Hepatic stellate cell (primary cell): ENCODE data around the gene GDI1.

Experiments used
- DNase-seq: peaks from one replicate; pipeline ENCODE4 v3.0.0; 2011; ENCODE audit warnings: low spot score

Gene GDI1

DNA sequence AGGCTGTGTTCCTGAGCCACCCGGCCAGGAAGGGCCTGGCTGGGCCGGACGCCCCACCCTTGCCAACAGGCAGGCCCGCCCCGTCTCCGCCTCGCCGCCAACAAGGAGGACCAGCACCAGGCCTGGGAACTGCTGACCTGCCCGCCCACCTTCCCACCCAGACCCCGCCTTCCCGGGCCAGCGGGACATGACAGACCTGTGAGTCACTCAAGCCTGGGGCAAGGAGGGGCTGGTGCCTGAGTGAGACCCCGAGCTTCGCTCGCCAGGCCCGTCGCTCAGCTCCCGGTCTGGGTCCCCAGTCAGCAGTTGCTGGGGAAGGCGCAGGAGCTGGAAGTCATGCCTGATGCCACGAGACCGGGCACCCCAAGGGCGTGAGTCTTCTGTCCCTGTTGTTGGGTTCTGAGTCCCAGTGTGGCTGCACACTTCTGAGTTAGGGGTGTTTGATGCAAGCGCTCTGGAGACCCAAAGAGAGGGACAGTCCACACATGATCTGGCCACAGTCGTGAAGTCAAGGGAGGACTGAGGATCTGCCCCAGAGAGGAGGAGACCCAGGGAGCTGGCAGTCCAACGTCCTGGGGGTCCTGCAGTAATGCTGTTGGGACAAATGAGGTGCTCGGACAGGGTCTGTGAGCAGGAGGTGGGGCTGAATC lies 27.6 kb upstream of the GDI1 start, which contains the start of gene DNASE1L1:
Gene DNASE1L1 (minus strand): TSS at position 33 of the 650 bp plus-strand sequence. CDS start 3,686 bp downstream, outside the sequence.
- no peak for DNase-seq

- DNase-seq, result no peak
Observed at GRCh38 chrX:154411981-154412340, 25.0 kb upstream of the GDI1 start.

DNA sequence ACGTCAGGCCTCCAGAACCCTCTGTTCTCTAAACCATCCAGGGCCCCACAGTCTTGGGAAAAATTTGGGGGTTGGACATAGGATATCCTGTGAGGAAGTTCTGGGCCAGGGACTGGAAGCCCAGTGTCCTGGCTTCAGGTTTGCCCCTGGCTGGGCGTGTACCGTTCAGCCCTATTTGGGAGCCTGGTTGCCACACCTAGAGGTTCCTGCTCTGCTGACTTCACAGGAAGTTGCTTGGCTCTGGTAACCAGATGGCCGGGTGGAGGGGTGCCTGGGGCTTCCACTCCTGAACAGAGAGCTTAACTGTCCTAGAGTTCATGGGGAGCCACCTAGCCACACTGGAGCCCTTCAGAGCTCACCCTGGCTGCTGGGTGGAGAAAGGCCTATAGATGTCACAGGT lies 24.5 kb upstream of the GDI1 start:
- no peak for DNase-seq

DNA sequence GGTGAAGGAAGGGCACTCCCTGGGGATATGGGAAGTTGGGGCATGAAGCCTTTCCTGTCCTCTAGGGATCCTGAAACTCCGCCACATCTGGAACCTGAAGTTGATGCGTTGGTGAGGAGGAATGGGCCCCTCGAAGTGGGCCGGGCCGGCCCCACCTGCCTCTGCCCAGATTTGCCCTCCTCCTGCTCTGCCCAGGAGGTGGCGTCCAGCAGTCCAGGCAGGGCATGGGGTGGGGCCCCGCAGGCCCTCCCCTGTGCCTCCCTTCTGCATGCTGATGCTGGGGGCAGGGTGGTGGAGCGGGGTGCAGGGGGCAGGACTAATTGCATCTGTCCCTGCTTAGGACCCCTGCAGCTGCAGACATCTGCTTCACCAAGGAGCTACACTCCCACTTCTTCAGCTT lies 23.8 kb upstream of the GDI1 start:
- DNase-seq, result no peak

GRCh38 chrX:154417157-154417556 lies 19.8 kb upstream of the GDI1 start:
- no peak for DNase-seq

- no peak for DNase-seq
Observed at GRCh38 chrX:154419189-154419588, 17.8 kb upstream of the GDI1 start.

DNA sequence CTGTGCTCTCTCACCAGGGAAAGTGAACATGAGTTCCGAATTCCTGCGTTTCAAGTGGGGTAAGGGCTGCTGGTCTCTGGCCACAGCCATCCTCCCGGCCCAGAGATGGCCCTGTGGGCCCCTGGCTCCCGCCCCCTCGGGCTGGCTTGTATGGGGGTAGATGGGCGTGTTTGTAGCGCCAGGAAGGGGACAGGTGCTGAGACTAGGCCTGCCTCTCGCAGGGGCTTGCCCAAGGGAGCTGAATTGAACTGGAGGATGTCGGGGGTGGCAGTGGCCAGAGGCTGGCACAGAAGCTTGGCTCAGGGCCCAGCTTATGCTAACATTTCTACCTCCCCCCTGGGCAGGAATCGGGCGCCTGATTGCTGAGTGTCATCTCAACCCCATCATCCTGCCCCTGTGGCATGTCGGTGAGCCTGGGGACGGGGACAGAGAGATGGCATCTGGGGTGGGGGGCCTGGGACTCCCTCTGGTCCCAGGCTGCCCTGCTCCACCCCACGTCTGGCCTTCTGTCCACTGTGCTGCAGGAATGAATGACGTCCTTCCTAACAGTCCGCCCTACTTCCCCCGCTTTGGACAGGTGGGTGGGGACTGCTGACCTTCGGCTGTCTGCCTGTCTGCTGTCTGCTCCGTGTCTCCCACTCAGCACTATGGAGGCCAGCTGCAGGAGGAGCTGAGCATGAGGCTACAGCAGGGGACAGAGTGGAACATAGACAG lies 17.1 kb upstream of the GDI1 start:
- no peak for DNase-seq

DNA sequence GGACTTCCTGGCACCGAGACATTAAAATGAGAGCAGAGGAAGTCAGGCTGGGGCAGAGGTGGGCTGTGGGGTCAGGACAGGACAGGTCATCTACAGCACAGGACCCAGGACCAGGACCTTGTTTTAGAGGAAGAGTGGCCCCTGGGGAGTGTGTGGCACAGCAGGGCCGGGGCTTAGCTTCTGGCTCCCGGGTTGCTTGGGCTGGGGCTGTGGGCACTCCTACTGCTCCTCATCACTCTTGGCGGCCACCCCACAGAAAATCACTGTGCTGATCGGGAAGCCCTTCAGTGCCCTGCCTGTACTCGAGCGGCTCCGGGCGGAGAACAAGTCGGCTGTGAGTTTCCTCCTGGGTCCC lies 16.6 kb upstream of the GDI1 start:
- DNase-seq, result no peak

DNA sequence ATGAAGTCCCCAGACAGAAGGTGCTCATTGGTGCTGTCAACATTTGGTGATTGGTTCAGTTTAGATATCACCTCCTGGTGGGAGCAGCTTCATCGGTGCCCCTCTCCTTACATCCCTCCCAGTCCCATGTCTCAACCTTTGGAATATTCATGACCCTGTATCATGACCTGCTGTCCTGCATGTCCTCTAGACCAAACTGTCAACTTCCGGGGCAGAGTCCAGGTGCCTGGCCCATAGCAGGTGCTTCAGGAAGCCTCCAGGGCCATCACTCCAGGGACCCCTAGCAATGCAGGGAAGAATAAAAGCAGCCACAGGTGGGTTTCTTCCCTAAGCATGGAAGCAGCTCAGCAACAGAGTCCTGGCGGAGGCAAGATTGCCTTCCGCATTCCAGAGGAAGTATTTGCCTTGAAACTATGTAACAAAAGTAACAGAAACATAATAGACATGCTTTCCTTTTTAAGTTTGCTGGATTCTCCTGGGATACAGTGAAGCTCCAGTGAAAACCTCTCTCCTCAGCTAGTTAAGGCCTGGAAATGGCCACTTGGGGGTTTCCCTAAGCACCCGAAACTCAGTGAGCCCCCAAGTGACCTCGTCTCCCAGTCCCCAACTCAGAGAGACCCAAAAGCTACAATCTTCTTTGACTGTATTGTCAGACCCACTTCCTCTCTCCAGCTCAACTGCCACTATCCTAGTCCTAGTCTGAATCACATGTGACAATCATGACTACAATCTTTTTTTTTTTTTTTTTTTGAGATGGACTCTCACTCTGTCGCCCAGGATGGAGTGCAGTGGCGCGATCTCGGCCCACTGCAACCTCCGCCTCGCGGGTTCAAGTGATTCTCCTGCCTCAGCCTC lies 9.8 kb upstream of the GDI1 start:
- no peak for DNase-seq

DNA sequence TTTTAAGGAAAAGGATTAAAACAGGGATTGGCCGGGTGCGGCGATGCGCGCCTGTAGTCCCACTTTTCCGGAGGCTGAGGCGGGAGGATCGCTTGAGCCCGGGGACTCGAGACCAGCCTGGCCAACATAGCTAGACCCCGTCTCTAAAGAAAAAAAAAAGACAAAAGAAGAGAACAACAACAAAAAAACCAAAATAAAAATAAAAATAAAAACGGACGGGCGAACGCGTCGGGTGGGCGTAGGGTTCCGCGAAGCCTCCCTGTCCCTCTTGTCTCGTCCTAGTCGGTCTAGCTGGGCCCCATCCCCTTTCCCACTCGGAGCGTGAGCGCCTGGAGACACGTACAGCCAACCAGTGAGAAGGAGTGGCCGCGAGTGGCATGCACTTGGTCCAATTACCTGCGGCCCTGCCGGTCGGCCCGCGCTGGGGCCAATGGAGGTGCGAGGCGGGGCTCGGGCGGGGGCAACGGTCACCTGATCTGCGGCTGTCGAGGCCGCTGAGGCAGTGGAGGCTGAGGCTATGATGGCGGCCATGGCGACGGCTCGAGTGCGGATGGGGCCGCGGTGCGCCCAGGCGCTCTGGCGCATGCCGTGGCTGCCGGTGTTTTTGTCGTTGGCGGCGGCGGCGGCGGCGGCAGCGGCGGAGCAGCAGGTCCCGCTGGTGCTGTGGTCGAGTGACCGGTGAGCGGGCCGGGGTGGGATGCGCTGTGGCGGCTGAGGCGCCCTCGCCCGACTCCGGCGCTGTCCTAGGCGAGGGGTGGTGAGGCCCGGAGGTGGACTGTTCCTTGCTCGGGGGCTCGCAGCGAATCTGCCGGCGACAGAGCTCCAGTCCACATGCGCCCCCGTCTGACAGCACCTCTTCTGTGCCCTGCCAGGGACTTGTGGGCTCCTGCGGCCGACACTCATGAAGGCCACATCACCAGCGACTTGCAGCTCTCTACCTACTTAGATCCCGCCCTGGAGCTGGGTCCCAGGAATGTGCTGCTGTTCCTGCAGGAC lies 8.5 kb upstream of the GDI1 start, which contains the start of gene ATP6AP1:
Gene ATP6AP1 (plus strand): TSS at position 502 of the 996 bp plus-strand sequence. CDS start 16 bp downstream, at position 518.
- peak; percentile 94 for DNase-seq

DNA sequence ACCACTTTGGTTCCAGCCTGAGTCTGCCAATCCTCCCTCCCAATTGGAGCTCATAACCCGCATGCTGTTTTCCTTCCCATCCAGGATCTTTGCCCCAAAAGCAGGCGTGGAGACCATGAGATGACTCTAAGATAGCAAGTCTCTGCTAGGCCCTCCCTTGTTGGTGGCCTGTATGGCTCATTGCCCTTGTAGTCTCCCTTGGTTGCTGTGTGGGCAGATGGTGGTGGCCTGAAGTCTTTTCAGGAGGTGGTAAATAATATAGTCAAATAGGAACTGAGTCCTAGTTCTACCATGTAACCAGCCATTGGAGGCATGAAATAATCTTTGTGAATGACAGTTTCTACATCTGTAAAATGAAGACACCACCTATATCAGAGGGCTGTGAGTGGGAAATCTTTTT lies 7.2 kb upstream of the GDI1 start:
- DNase-seq, result no peak

DNA sequence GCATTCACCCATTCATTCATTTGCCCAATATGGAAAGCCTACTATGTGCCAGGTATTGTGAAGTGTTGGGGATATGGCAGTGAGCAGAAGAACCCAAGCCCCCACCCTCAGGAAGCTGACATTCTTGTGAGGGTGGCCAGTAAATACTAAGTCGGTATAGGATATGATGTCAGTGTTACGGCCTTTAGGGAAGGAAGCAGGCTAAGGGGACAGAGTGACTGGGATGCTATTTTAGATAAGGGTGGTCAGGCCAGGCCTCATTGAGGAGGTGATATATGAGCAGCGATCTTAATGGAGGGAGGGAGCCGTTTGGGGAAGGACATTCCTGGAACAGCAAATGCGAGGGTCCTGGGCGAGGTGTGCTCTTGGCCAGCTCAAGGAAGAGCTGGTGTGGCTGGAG lies 6.5 kb upstream of the GDI1 start:
- DNase-seq, result no peak

GRCh38 chrX:154430916-154431315 lies 6.0 kb upstream of the GDI1 start:
- no peak for DNase-seq

DNA sequence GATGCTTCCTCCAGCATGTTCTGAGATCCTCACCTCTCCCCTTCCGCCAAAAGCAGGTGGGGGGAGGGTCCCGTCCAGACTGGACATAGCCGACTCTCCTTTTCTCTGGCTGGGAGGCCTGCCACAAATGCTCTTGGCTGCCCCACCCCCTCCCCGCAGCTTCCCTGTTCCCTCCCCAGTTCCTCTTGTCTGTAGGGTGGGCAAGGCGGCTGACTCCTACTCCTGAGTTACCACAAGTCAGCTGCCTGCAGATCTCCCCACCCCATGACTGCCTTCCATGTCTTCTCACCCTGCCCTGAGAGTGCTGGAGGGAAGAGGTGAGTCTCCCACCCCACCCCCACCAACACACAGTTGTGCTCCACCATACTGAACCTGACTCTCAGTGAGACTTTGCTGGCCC lies 5.6 kb upstream of the GDI1 start:
- no peak for DNase-seq

- no peak for DNase-seq
Observed at GRCh38 chrX:154432210-154432609, 4.7 kb upstream of the GDI1 start.

GRCh38 chrX:154433605-154434004 lies 3.3 kb upstream of the GDI1 start:
- no peak for DNase-seq

GRCh38 chrX:154434394-154435168 lies 2.4 kb upstream of the GDI1 start:
- no peak for DNase-seq

- DNase-seq, result no peak
Observed at GRCh38 chrX:154435171-154435733, 1.7 kb upstream of the GDI1 start.

GRCh38 chrX:154436374-154436982 lies 476 bp upstream of the GDI1 start:
- peak; percentile 72 for DNase-seq
